Measurements from ENCODE around the gene BCOR. TPM values are rescaled to one million over a fixed set of nuclear protein-coding genes. Genes with fewer than 3 reads are reported as not detected.

BCOR gene
- total and polyA plus RNA-seq, 9 of the 15 experiments (the other 6 are each of a cell fraction or from before 2014, with no cell fraction given), result 27.5 to 113 (median 37.6) TPM

DNA sequence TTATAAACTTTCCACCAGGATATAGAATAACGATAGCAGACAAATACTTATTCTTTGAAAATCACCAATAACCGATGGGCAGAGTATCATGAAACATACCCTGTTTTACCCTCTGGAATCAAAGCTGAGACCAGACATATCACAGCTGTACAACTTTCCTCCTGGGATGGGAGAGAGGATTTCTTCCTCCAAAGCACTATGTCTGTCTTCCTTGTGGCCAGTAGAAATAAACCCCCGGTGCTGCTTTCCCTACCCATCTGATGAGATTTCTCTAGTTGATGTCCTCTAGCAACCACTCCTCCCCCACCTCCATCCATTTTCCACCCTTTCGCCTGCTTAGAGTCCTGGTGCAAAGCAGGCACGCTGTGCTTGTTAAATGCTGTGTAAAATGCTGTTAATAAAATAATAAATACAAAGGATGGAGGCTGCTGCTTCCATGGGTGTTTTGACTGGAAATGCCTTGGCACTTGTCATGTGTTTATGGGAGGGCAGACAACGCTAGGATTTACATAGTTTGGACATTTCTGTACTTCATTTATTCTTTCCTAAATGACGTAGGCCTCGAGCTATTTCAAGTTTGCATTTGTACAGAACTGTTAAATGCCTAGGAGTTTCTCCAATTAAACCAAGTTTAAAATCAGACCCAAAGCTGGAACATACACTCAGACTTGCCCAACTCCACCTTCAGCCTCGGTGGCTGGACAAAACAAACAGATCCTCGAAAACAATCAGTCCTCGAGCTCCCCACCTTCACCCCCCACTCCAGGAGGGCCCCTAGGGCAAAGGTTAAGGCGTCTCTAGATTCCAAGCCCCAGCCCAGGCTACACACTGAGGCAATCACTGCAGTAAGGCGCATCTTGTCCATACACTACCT lies 10.1 kb downstream of the BCOR start:
- intact Hi-C loops (cut with micrococcal nuclease), result no loop called here
- peak overlapping the region; percentile 7; the same call in 1 of the 2 replicates for H3K4me2 ChIP-seq (ENCODE audit: insufficient read depth, low read length)
- FAIRE-seq (peak; percentile 6), DNase-seq (ENCODE audit: extremely low read depth in 1 of 4, low spot score in 3 of 4) (no peak), ATAC-seq (no peak)
- H3K36me3 ChIP-seq (ENCODE audit: control insufficient read depth, insufficient read depth, low read length), result peaks cover 61% of the 10 kb centered on the region
- no peak overlapping the region for H2AFZ ChIP-seq (ENCODE audit: low read depth, low read length)
- peaks cover 69 to 70% of the 10 kb centered on the region in 2 experiments for H3K4me1 ChIP-seq (replicated peaks in 1 of 2; ENCODE audit: control insufficient read depth in 2 of 2, insufficient read depth in 2 of 2, low read length in 2 of 2)
- ChIA-PET CTCF (ENCODE audit: low intra/inter-chr PET ratio) (interaction anchor here (0.5 kb wide), 1 partner anchor 57 kb away, joined by 4 read pairs; no protein-coding TSS in a partner anchor), POLR2A (interaction anchor here (0.6 to 1.4 kb wide), 6 partner anchors 10 to 310 kb away, joined by 3 to 6 read pairs (median 4); no protein-coding TSS in a partner anchor)
- in situ Hi-C loops (cut with MboI), result no loop called here
- no peaks in the 10 kb centered on the region for H3K9me3 ChIP-seq (replicated peaks; ENCODE audit: control insufficient read depth, insufficient read depth, low read depth, low read length)
- WGBS (ENCODE audit: insufficient coverage, low coverage, missing lambda C conversion rate), result 44% methylated on average over 13 of the region's 13 CpGs
- H3K9me1 ChIP-seq (ENCODE audit: control insufficient read depth, insufficient read depth, low read length), result peaks cover 23% of the 10 kb centered on the region
- no peak overlapping the region for H3K27ac ChIP-seq (ENCODE audit: extremely low read depth, low read depth, low read length)
- H4K20me1 ChIP-seq (replicated peaks; ENCODE audit: control insufficient read depth, insufficient read depth, low read length), result peaks cover 98% of the 10 kb centered on the region
- peak overlapping the region in 1 of 2 experiments; percentile 55; a peak in 1 of 4 replicates for H3K9ac ChIP-seq (ENCODE audit: insufficient read depth in 1 of 2, low read depth in 2 of 2, low read length in 2 of 2)
- BruUV-seq (replicated peaks), result TSS peak; percentile 1
- H3K27me3 ChIP-seq (ENCODE audit: control insufficient read depth in 2 of 2, insufficient read depth in 2 of 2, low read length in 2 of 2), result no peaks in the 10 kb centered on the region
- H3K79me2 ChIP-seq (ENCODE audit: control insufficient read depth, insufficient read depth, low read length), result peaks cover 100% of the 10 kb centered on the region
- no peak for TF ChIP-seq SIX5 (IDR thresholded peaks at IDR 0.05; ENCODE audit: borderline replicate concordance in 1 of 2, insufficient read depth in 1 of 2, low read depth in 1 of 2, low read length in 2 of 2)
- no peak for TF ChIP-seq ZNF347 (CRISPR knock-in tag; IDR thresholded peaks at IDR 0.05; ENCODE audit: low read depth)
- TF ChIP-seq PHB2 (IDR thresholded peaks at IDR 0.05; ENCODE audit: low read depth), result no peak
- 0 out of 2 replicates have a peak, but pooled peaks have one; percentile 2 for TF ChIP-seq SUPT5H (IDR thresholded peaks at IDR 0.05)
- no peak for TF ChIP-seq SNIP1 (IDR thresholded peaks at IDR 0.05; ENCODE audit: low read depth)
- TF ChIP-seq TCF7L2 (IDR thresholded peaks at IDR 0.05; ENCODE audit: low read depth, low read length), result no peak
- peak; percentile 46 for TF ChIP-seq POLR2B (IDR thresholded peaks at IDR 0.05; ENCODE audit: low read depth, partially characterized antibody)
- TF ChIP-seq TFAM (CRISPR knock-in tag; conservative IDR thresholded peaks at IDR 0.05), result no peak
- no peak for TF ChIP-seq TCF7 (IDR thresholded peaks at IDR 0.05; ENCODE audit: borderline replicate concordance)
- H3K4me3 ChIP-seq, result no peak overlapping the region
